DOHH2 (cell line): ENCODE results near the gene SLC15A2.

Experiments used
- CTCF ChIP-seq: fragments of 200-600 bp; sonication (generic); IDR thresholded peaks from one replicate; pipeline ENCODE4 v1.5.1; 2014; ENCODE audit warnings: antibody characterized with exemption, mild to moderate bottlenecking, low read depth, low read length; ENCODE audit not compliant: poor library complexity, severe bottlenecking
- EZH2phosphoT487 ChIP-seq: fragments of 200-600 bp; sonication (generic); IDR thresholded peaks from 2 replicates; pipeline ENCODE4 v1.6.1; 2017; ENCODE audit warnings: borderline replicate concordance, mild to moderate bottlenecking, antibody characterized with exemption, low read length, moderate library complexity, mixed read lengths

DNA sequence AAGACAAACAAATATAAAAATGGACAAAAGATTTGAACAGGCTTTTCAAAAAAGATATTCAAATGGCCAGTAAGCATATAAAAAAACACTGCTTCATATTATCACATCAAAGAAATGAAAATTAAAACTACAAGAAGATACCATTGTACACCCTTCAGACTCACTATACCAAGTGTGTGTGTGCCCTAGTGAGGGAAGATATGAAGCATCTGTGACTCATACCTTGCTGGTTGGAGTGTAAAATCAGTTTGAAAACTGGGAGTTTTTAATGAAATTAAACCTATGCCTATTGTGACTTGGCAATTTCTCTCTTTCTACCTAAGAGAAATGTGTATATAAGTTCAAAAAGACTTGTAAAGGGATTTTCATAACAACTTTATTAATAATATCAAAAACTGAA, 23.5 kb upstream of the SLC15A2 start:
- TF ChIP-seq CTCF (no peak), EZH2phosphoT487 (no peak)
